Epithelial cell of proximal tubule (primary cell): ENCODE data around the gene KDM8. TPM values are rescaled to one million over a fixed set of nuclear protein-coding genes. Genes with fewer than 3 reads are reported as not detected.
"Not testable (repeated sequence)": the region's sequence is repeated elsewhere in the genome, so short reads cannot be mapped to it uniquely, and the experiment has no call there.

ENCODE experiments used
- DNase-seq: peaks from one replicate; pipeline ENCODE4 v3.0.0-alpha.2; 2011; ENCODE audit warnings: low read depth
- H3K4me3 ChIP-seq: 2 replicates; pipeline ENCODE4 v1.5.1; 2011; ENCODE audit warnings: low read depth, mild to moderate bottlenecking, low read length
- total RNA-seq: library from RNA; depleted of rRNA; stranded (reverse); fragments of >200 nt; gene quantifications from 2 replicates; pipeline ENCODE4 v1.2.3, GENCODE V29; 2015
- TF ChIP-seq, protein P1 (sequence below): conservative IDR thresholded peaks from 2 replicates; pipeline ENCODE4 v1.5.1; 2012; ENCODE audit warnings: low read depth, mild to moderate bottlenecking, low read length

KDM8 gene
- total RNA-seq, 1 donor from 2014 or later: 13.8 TPM

DNA sequence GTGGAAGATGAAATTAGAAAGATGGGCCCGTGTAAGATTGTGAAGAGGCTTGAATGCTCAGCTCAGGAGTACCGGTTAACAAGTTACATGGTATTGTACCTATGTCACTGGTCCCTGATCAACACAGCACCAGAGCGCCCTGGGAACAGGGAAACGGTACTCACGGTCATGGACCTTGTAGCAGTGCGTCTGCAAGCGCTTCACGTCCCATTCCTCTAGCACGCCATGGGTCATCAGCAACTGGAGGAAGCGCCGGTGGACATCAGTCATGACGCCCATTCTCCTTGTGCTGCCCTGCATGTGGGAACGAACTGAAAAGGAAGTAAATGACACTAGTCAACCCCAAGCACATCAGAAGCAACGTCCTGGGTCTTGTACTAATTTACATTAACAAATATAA is 53.9 kb downstream of the KDM8 start:
- TF ChIP-seq, protein P1, sequence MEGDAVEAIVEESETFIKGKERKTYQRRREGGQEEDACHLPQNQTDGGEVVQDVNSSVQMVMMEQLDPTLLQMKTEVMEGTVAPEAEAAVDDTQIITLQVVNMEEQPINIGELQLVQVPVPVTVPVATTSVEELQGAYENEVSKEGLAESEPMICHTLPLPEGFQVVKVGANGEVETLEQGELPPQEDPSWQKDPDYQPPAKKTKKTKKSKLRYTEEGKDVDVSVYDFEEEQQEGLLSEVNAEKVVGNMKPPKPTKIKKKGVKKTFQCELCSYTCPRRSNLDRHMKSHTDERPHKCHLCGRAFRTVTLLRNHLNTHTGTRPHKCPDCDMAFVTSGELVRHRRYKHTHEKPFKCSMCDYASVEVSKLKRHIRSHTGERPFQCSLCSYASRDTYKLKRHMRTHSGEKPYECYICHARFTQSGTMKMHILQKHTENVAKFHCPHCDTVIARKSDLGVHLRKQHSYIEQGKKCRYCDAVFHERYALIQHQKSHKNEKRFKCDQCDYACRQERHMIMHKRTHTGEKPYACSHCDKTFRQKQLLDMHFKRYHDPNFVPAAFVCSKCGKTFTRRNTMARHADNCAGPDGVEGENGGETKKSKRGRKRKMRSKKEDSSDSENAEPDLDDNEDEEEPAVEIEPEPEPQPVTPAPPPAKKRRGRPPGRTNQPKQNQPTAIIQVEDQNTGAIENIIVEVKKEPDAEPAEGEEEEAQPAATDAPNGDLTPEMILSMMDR: no peak
- H3K4me3 ChIP-seq: no peak overlapping the region
- DNase-seq: no peak

DNA sequence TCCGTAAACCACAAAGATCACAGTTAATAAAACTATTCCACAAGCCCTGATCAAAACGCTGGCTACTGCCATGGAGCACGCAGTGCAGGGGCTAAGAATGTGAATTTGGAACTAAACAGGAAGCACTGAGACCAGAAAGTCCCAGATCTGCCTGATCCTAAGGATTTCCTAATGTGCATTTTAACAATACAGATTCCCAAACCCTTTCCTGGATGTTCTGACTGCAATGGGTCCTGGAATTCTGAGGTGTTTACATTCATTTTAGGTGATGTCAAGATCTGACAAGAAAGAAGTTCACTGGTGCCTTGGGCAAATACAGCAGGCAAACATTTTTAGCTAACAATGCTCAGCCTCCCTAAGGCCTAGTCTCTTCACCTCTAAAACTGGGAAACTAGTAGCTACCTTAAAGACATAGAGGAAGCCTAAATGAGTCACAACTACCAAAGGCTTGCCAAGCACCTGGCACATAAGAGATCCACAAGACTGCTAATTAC is 55.0 kb downstream of the KDM8 start:
- no peak overlapping the region for H3K4me3 ChIP-seq
- no peak for DNase-seq
- TF ChIP-seq, protein P1: no peak

DNA sequence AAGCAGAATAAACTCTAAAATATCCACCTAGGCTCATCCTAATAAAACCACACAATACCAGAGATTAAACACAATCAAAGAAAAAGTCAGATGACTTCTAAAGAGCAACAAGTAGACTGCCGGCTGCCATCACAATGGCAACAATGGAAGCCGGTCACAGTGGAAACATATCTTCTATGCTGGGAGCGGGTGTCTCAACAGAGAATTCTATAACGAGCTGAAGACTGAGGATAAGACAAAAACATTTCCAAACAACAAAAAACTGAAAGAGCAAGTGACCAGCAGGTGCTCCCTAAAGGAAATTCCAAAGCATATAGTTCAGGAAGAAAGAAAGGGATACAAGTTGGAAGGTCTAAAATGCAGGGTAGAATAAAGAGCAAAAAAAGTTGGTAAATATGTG is 56.4 kb downstream of the KDM8 start:
- no peak overlapping the region for H3K4me3 ChIP-seq
- TF ChIP-seq, protein P1: no peak
- DNase-seq: no peak

DNA sequence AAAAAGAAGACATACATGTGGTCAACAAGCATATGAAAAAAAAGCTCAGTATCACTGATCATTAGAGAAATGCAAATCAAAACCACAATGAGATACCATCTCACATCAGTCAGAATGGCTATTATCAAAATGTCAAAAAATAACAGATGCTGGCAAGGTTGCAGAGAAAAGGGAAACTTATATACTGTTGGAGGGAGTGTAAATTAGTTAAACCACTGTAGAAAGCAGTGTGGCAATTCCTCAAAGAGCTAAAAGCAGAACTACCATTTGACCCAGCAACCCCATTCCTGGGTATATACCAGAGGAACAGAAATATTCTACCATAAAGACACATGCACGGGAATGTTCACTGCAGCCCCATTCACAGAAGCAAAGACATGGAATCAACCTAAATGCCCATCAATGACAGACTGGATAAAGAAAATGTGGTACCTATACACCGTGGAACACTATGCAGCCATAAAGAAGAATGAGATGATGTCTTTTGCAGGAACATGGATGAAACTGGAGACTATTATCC is 59.6 kb downstream of the KDM8 start:
- H3K4me3 ChIP-seq, DNase-seq: not testable (repeated sequence)

DNA sequence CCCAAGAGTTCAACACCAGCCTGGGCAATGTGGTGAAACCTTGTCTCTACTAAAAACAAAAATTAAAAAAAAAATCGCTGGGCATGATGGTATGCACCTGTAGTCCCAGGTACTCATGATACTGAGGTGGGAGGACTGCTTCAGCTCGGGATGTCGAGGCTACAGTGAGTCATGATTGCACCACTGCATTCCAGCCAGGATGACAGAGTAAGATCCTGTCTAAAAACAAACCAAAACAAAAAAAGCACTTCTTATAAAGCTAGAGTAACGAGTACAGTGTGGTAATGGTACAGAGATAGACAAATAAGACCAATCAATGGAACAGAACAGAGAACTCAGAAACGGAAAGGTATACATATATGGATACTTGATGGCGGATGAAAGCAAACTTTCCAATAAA is 60.8 kb downstream of the KDM8 start:
- DNase-seq: no peak
- H3K4me3 ChIP-seq: no peak overlapping the region
- TF ChIP-seq, protein P1: no peak

DNA sequence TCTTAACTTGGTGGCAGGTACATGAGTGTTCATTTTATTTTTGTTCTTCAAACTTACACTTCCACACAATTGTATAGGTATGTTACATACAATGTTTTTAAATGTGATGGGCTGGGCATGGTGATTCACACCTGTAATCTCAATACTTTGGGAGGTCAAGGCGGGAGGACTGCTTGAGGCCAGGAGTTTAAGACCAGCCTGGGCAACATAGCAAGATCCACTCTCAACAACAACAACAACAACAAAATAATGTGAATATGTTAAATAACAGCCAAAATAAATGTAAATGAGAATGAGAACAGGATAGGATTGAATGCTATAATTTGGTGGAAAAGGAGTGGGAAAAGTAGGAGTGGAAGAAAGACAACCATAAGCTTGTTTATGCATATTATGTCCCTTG is 62.7 kb downstream of the KDM8 start:
- no peak overlapping the region for H3K4me3 ChIP-seq
- DNase-seq: no peak
- TF ChIP-seq, protein P1: no peak

DNA sequence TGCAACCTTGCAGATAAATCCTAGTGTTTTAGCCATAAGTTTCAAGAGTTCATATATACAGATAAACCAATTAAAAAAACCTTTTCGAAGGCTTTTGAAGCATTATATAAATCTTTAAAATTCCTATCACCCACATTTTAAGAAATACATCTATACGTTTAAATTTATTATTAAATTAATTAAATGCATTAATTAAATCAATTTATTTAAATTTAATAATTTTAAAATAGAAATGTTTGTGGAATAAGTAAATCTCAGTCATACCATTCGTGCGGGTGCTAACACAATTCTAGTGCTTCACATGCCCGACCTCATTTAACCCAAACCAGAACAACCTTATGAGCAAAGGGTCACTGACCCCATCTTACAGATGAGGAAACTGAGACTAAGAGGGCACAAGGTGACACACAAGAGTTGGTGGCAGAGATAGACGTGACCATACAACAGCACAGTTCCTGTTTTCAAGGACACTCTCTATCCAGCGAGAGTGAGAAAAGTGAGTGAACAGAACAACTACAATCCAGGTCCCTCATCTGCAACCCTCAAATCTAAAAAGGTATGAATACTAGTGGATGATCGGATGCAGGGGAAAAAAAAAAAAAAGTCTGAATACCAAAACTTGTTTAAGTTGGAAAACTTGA is 63.8 kb downstream of the KDM8 start:
- TF ChIP-seq, protein P1: no peak
- no peak for DNase-seq
- H3K4me3 ChIP-seq: no peak overlapping the region
